Measurements from ENCODE around the gene NUP188. TPM values are rescaled to one million over a fixed set of nuclear protein-coding genes. Genes with fewer than 3 reads are reported as not detected.
"Not testable (repeated sequence)": the region's sequence is repeated elsewhere in the genome, so short reads cannot be mapped to it uniquely, and the experiment has no call there.

Gene NUP188
- total RNA-seq, 2 experiments from 2014 or later: 121 to 124 TPM

DNA sequence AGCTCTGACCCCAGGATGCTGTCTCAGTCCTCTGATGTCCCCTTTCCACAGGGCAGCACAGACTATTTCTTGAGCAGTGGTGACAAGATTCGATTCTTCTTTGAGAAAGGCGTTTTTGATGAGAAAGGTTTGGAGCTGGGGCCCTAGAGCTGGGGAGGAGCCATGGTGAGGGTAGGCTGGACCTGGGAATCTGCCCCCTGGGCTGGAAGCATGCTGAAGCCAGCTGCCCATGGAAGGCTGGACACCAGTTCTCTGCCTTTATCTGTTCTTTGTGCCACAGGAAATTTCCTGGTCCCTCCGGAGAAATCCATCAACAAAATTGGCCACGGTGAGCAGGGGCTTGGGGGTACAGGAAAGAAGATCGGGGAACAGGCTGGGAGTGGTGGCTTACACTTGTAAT, 13.8 kb upstream of the NUP188 start:
- CTCF ChIA-PET: no interaction called here

GRCh38 chr9:128936171-128936865, 11.2 kb upstream of the NUP188 start:
- no peaks in the 10 kb centered on the region for H3K36me3 Mint-ChIP-seq
- ChIA-PET POLR2A (no interaction called here), CTCF (interaction anchor here (1.7 to 2.2 kb wide), 2 partner anchors 8 to 74 kb away, joined by 4 to 7 read pairs; no protein-coding TSS in a partner anchor)
- no peaks in the 10 kb centered on the region for H3K9me3 Mint-ChIP-seq
- no peak for DNase-seq
- H3K4me3 Mint-ChIP-seq: no peak overlapping the region
- intact Hi-C loops (cut with micrococcal nuclease): no loop called here
- H3K4me1 Mint-ChIP-seq (ENCODE audit: low read depth): no peaks in the 10 kb centered on the region
- H3K27me3 Mint-ChIP-seq: no peaks in the 10 kb centered on the region
- no peak overlapping the region for H3K27ac Mint-ChIP-seq

More for the DNA sequence above, 13.8 kb upstream of the NUP188 start:
- H3K9me3 Mint-ChIP-seq: no peaks in the 10 kb centered on the region
- no peak overlapping the region for H3K4me3 Mint-ChIP-seq
- H3K27me3 Mint-ChIP-seq: no peaks in the 10 kb centered on the region
- H3K4me1 Mint-ChIP-seq (ENCODE audit: low read depth): no peaks in the 10 kb centered on the region
- POLR2A ChIA-PET: no interaction called here
- no peak for DNase-seq
- intact Hi-C loops (cut with micrococcal nuclease): no loop called here
- no peaks in the 10 kb centered on the region for H3K36me3 Mint-ChIP-seq
- no peak overlapping the region for H3K27ac Mint-ChIP-seq

DNA sequence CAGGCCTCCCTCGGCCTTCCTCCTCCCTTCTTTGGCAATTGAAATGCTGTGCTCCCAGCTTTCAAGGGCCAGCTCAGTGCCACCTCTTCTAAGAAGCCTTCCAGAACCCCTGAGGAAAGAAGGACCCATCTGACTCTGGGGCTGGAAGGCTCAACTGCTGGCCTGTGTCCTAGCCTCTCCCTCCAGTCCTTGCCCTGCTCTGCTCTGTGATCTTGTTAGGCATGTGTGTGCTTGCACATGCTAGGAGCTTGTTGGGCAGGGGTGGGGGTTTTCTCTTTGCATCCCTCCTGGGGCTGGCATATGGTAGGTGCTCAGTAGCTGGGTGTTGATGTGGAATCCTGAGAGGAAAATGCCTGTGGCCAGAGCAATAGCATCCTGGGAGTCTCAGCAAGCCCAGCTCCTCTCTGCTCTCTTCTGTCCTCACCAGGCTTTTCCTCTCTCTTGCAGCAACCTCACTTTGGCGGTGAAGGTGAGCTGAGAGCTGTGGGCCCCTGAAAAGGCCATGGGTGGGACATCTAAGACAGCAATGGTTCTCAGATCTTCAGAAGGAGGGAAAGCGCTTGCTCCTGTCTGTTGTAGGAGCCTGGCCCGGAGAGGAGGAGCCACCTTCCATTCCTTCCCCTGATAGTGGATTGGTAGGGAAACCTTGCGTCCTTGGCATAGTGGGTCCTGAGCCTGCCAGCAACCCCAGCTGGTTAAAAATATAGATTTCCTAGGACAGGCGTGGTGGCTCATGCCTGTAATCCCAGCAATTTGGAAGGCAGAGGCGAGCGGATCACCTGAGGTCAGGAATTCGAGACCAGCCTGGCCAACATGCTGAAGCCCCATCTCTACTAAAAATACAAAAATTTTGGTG, 10.0 kb upstream of the NUP188 start:
- Mint-ChIP-seq H3K4me3 (no peak overlapping the region), H3K27me3 (no peaks in the 10 kb centered on the region), H3K27ac (no peak overlapping the region), H3K4me1 (ENCODE audit: low read depth) (no peaks in the 10 kb centered on the region), H3K9me3 (no peaks in the 10 kb centered on the region), H3K36me3 (no peaks in the 10 kb centered on the region)
- ChIA-PET POLR2A (no interaction called here), CTCF (interaction anchor here (0.6 to 2.2 kb wide), 3 partner anchors 9 to 754 kb away, joined by 3 to 7 read pairs (median 4); no protein-coding TSS in a partner anchor)
- DNase-seq: no peak
- intact Hi-C loops (cut with micrococcal nuclease): no loop called here

DNA sequence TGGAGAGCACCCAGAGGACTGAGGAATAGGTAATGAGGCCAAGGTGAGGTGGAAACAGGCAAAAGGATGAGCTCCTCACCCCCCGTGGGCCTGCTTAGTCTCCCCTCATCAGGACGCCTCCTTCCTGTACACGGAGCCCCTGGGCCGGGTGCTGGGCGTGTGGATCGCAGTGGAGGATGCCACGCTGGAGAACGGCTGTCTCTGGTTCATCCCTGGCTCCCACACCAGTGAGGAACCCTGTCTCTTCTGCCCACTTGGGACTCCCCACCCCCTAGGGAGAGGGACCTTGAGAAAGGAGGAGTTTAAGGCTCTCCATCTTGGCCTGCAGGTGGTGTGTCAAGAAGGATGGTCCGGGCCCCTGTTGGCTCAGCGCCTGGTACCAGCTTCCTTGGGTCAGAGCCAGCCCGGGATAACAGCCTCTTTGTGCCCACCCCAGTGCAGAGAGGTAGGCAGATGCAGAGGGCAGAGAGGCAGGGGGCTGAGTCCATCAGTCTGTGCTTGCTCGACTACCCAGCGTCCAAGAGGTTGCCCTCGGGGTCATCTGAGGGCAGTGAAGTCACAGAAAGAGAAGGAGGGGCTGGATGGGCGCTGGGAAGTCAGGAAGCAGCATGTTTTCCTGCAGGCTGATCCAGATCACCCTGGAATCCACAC, 7.1 kb upstream of the NUP188 start:
- CTCF ChIA-PET: no interaction called here
- no peak overlapping the region for H3K27ac Mint-ChIP-seq
- peaks cover 2% of the 10 kb centered on the region for H3K4me1 Mint-ChIP-seq (ENCODE audit: low read depth)
- no peak overlapping the region for H3K4me3 Mint-ChIP-seq
- POLR2A ChIA-PET: no interaction called here
- intact Hi-C loops (cut with micrococcal nuclease): no loop called here
- no peaks in the 10 kb centered on the region for H3K36me3 Mint-ChIP-seq
- H3K9me3 Mint-ChIP-seq: no peaks in the 10 kb centered on the region
- DNase-seq: no peak
- no peaks in the 10 kb centered on the region for H3K27me3 Mint-ChIP-seq

DNA sequence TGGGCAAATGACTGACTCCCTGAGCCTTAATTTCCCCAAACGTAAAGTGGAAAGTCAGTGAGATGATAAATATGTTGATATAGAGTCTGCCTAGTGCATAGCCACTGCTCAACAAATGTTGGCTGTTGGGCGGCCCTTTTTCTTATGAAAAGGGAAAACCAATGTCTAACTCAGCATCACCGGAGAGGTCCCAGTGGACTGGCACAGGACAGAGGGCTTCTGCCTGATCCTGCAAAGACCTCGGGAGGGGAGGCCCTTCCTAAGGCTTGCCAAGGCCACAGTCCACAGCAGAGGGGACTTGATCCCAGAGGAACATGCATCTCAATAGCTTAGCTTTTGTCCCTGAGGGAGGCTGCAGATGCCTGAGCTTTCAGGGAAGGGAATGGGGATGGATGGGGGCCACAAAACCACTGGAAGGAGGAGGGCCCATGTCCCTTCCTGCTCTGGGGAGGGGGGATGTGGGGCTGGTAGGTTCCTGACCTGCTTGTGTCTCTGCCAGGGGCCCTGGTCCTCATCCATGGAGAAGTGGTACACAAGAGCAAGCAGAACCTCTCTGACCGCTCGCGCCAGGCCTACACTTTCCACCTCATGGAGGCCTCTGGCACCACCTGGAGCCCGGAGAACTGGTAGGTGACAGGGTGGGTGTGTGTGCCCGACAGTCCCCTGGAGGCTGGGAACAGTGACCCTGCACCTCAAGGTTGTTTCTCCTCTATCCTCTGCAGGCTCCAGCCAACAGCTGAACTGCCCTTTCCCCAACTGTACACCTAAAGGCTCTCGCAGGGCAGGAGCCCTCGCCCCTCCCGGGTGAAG, 6.3 kb upstream of the NUP188 start:
- ChIA-PET POLR2A (interaction anchor here (0.5 kb wide), 1 partner anchor 124 kb away, joined by 3 read pairs; no protein-coding TSS in a partner anchor), CTCF (no interaction called here)
- H3K27ac Mint-ChIP-seq: no peak overlapping the region
- H3K9me3 Mint-ChIP-seq: no peaks in the 10 kb centered on the region
- intact Hi-C loops (cut with micrococcal nuclease): no loop called here
- DNase-seq: no peak
- H3K4me3 Mint-ChIP-seq: no peak overlapping the region
- H3K36me3 Mint-ChIP-seq: peaks cover 4% of the 10 kb centered on the region
- peaks cover 10% of the 10 kb centered on the region for H3K4me1 Mint-ChIP-seq (ENCODE audit: low read depth)
- H3K27me3 Mint-ChIP-seq: no peaks in the 10 kb centered on the region

DNA sequence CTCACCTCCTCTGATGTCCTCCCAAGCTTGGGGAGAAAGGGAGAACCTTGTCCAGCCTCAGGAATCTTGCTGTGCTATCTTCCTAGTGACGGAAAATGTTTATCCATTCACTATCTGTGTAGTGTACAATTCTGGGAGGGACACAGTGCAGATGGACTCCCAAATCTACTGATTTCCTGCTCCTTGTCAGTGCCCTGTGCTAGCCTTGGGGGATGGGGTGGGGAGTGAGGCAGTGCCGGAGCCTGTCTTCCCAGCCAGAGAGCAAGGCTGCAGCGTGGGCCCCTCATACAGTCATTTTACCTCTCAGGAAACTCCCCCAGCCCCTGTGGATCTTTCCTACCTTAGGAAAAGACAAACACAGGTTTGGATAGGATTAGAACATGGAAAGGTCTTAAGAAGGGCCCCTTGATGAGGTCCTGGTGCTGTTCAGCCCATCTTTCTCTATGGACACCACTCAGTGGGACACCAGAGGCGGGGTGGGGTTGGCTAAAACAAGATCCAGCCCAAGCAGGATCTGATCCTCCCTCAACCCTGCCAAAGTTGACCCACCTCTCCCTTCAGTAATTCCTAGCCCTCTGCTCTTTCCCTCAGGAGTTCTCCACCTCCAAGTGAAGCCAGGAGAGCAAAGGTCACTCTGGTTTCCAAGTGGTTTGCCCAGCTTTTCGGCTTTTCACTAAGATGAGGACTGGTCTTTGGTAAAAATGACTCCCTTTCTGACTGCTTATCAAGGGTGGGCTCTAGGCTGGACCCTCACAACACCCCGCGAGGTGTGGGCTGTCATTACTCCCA, 3.5 kb upstream of the NUP188 start:
- H3K4me1 Mint-ChIP-seq (ENCODE audit: low read depth): peaks cover 22% of the 10 kb centered on the region
- intact Hi-C loops (cut with micrococcal nuclease): no loop called here
- ChIA-PET POLR2A (no interaction called here), CTCF (interaction anchor here (1.0 to 1.1 kb wide), 2 partner anchors 16 to 65 kb away, joined by 3 to 5 read pairs; no protein-coding TSS in a partner anchor)
- no peak for DNase-seq
- H3K36me3 Mint-ChIP-seq: peaks cover 14% of the 10 kb centered on the region
- no peak overlapping the region for H3K27ac Mint-ChIP-seq
- H3K27me3 Mint-ChIP-seq: no peaks in the 10 kb centered on the region
- H3K9me3 Mint-ChIP-seq: no peaks in the 10 kb centered on the region
- H3K4me3 Mint-ChIP-seq: no peak overlapping the region

GRCh38 chr9:128944966-128945365, 2.5 kb upstream of the NUP188 start:
- H3K27me3 Mint-ChIP-seq, POLR2A ChIA-PET, H3K27ac Mint-ChIP-seq, H3K4me3 Mint-ChIP-seq, CTCF ChIA-PET, H3K9me3 Mint-ChIP-seq, DNase-seq: not testable (repeated sequence)
- Mint-ChIP-seq H3K36me3 (peaks cover 18% of the 10 kb centered on the region), H3K4me1 (ENCODE audit: low read depth) (peaks cover 24% of the 10 kb centered on the region)
- intact Hi-C loops (cut with micrococcal nuclease): loop anchor here (5.0 kb wide), 3 partner anchors 128 to 258 kb away; partner anchors contain the start of genes ENDOG, SET and ZER1

GRCh38 chr9:128945798-128946501, 1.5 kb upstream of the NUP188 start:
- H3K9me3 Mint-ChIP-seq: no peaks in the 10 kb centered on the region
- CTCF ChIA-PET: no interaction called here
- H3K27me3 Mint-ChIP-seq: no peaks in the 10 kb centered on the region
- DNase-seq: no peak
- peak overlapping the region; percentile 98 for H3K4me3 Mint-ChIP-seq
- intact Hi-C loops (cut with micrococcal nuclease): loop anchor here (5.0 kb wide), 3 partner anchors 129 to 259 kb away; partner anchors contain the start of genes ENDOG, SET and ZER1
- peaks cover 19% of the 10 kb centered on the region for H3K36me3 Mint-ChIP-seq
- H3K4me1 Mint-ChIP-seq (ENCODE audit: low read depth): peaks cover 26% of the 10 kb centered on the region
- POLR2A ChIA-PET: no interaction called here
- no peak overlapping the region for H3K27ac Mint-ChIP-seq

GRCh38 chr9:128946571-128947276, 775 bp upstream of the NUP188 start:
- Mint-ChIP-seq H3K9me3 (no peaks in the 10 kb centered on the region), H3K36me3 (peaks cover 21% of the 10 kb centered on the region), H3K27ac (peak overlapping the region; percentile 98), H3K4me1 (ENCODE audit: low read depth) (peaks cover 26% of the 10 kb centered on the region), H3K4me3 (peak overlapping the region; percentile 98), H3K27me3 (no peaks in the 10 kb centered on the region)
- ChIA-PET CTCF (interaction anchor here (0.6 kb wide), 1 partner anchor 12 kb away, joined by 3 read pairs; no protein-coding TSS in a partner anchor), POLR2A (interaction anchor here (0.9 kb wide), 1 partner anchor 129 kb away, joined by 3 read pairs; the partner anchor contains the start of gene ENDOG)
- intact Hi-C loops (cut with micrococcal nuclease): loop anchor here (1.0 to 5.0 kb wide), 5 partner anchors 65 to 259 kb away; partner anchors contain the start of genes ENDOG, KYAT1, SET and SH3GLB2
- DNase-seq: no peak

- H3K36me3 Mint-ChIP-seq: peaks cover 21% of the 10 kb centered on the region
- no peak for DNase-seq
- ChIA-PET CTCF (interaction anchor here (1.2 kb wide), 1 partner anchor 129 kb away, joined by 3 read pairs; no protein-coding TSS in a partner anchor), POLR2A (interaction anchor here (0.9 kb wide), 1 partner anchor 129 kb away, joined by 3 read pairs; the partner anchor contains the start of gene ENDOG)
- H3K4me1 Mint-ChIP-seq (ENCODE audit: low read depth): peaks cover 26% of the 10 kb centered on the region
- peak overlapping the region; percentile 98 for H3K27ac Mint-ChIP-seq
- peak overlapping the region; percentile 98 for H3K4me3 Mint-ChIP-seq
- no peaks in the 10 kb centered on the region for H3K27me3 Mint-ChIP-seq
- H3K9me3 Mint-ChIP-seq: no peaks in the 10 kb centered on the region
- intact Hi-C loops (cut with micrococcal nuclease): loop anchor here (1.0 to 5.0 kb wide), 5 partner anchors 66 to 260 kb away; partner anchors contain the start of genes ENDOG, KYAT1, SET and SH3GLB2
These were observed 297 bp upstream of the NUP188 start for GRCh38 chr9:128947277-128947526.

All from activated CD4-positive, alpha-beta memory T cell treated with anti-CD3 and anti-CD28 coated beads for 36 hours (primary cell).